ENCODE results near the gene OR4C15.

The OR4C15 gene

DNA sequence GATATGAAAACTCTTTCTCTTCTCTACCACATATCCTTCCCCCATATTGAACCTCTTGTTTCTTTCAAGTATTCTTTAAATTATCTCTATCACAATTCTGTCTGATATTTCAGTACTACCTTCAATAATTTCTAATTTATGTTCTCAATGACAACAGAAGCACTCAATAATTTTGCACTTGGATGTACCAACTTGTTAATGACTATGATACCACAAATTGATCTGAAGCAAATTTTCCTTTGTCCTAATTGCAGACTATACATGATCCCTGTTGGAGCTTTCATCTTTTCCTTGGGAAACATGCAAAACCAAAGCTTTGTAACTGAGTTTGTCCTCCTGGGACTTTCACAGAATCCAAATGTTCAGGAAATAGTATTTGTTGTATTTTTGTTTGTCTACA lies at the start of gene OR4C15:
Gene OR4C15 (plus strand): TSS at position 301 of the 400 bp plus-strand sequence. CDS start 0 bp downstream, at position 301.
- no peak for DNase-seq

DNA sequence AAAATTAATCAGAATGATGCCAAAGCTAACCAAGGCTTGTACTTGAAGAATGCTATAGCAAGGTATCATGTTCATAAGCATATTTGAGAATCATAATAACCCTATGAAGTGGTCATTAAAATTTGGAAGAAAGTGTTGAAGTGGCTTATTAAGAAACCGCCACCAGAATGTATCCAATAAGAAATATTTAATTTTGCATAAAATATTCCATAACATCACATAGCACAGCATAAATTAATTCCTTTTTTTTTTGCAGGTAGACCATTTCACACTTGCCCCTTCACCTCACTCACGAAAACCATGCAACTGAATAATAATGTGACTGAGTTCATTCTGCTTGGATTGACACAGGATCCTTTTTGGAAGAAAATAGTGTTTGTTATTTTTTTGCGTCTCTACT lies 17.6 kb downstream of the OR4C15 start, which contains the start of gene OR4C16:
Gene OR4C16 (plus strand): TSS at position 301 of the 400 bp plus-strand sequence. CDS start 0 bp downstream, at position 301.
- DNase-seq: no peak

DNA sequence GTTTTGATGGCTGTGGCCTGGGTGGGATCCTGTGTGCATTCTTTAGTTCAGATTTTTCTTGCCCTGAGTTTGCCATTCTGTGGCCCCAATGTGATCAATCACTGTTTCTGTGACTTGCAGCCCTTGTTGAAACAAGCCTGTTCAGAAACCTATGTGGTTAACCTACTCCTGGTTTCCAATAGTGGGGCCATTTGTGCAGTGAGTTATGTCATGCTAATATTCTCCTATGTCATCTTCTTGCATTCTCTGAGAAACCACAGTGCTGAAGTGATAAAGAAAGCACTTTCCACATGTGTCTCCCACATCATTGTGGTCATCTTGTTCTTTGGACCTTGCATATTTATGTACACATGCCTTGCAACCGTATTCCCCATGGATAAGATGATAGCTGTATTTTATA lies 18.3 kb downstream of the OR4C15 start:
- DNase-seq: no peak

Measured in inflammatory macrophage treated with lipopolysaccharide for 4 hours (primary cell).